ENCODE measurements around the gene DUSP28. TPM values are rescaled to one million over a fixed set of nuclear protein-coding genes. Genes with fewer than 3 reads are reported as not detected.

Gene DUSP28
- total and polyA plus RNA-seq, 2 of the 13 experiments (the other 11 are each of a cell fraction or from before 2014, with no cell fraction given) = 5.2 to 8.6 TPM

- TF ChIP-seq HINFP (CRISPR knock-in tag; IDR thresholded peaks at IDR 0.05; ENCODE audit: low read depth) (0 out of 2 replicates have a peak, but pooled peaks have one; percentile 19), ZNF766 (CRISPR knock-in tag; IDR thresholded peaks at IDR 0.05; ENCODE audit: borderline replicate concordance) (peak; percentile 88; the same call in 1 of the 2 replicates), PITX1 (CRISPR knock-in tag; IDR thresholded peaks at IDR 0.05) (no peak; the same call in 1 of the 2 replicates), FOXK1 (CRISPR knock-in tag; IDR thresholded peaks at IDR 0.05; ENCODE audit: borderline replicate concordance, low read depth) (peak; percentile 88), ZNF3 (CRISPR knock-in tag; IDR thresholded peaks at IDR 0.05) (no peak), RNF2 (conservative IDR thresholded peaks at IDR 0.05; ENCODE audit: low read depth) (0 out of 2 replicates have a peak, but pooled peaks have one; percentile 52), MAF1 (CRISPR knock-in tag; IDR thresholded peaks at IDR 0.05; ENCODE audit: borderline replicate concordance) (no peak), FOXK2 (IDR thresholded peaks at IDR 0.05) (0 out of 2 replicates have a peak, but pooled peaks have one; percentile 22), PHF5A (CRISPR knock-in tag; IDR thresholded peaks at IDR 0.05; ENCODE audit: low read depth, unreplicated experiment) (peak; percentile 63), ZMAT5 (CRISPR knock-in tag; IDR thresholded peaks at IDR 0.05; ENCODE audit: borderline replicate concordance, low read depth) (no peak), ISL2 (CRISPR knock-in tag; IDR thresholded peaks at IDR 0.05) (peak; percentile 71; the same call in 1 of the 2 replicates), ZFP37 (CRISPR knock-in tag; IDR thresholded peaks at IDR 0.05; ENCODE audit: borderline replicate concordance) (peak; percentile 68; the same call in 1 of the 2 replicates), ZNF230 (CRISPR knock-in tag; IDR thresholded peaks at IDR 0.05) (peak; percentile 7; the same call in 1 of the 2 replicates), CEBPZ (IDR thresholded peaks at IDR 0.05; ENCODE audit: low read length) (no peak), ZNF256 (CRISPR knock-in tag; conservative IDR thresholded peaks at IDR 0.05) (no peak), ZNF343 (CRISPR knock-in tag; IDR thresholded peaks at IDR 0.05) (no peak), NR2F6 (IDR thresholded peaks at IDR 0.05) (peak; percentile 36; the same call in 1 of the 2 replicates), NR2F6 (CRISPR knock-in tag; IDR thresholded peaks at IDR 0.05) (peak; percentile 79), MIXL1 (CRISPR knock-in tag; IDR thresholded peaks at IDR 0.05) (0 out of 2 replicates have a peak, but pooled peaks have one; percentile 51), HOMEZ (CRISPR knock-in tag; IDR thresholded peaks at IDR 0.05; ENCODE audit: low read depth) (peak; percentile 89), BATF2 (CRISPR knock-in tag; IDR thresholded peaks at IDR 0.05) (no peak), GABPB1 (CRISPR knock-in tag; IDR thresholded peaks at IDR 0.05) (peak; percentile 92), NFIC (IDR thresholded peaks at IDR 0.05; ENCODE audit: low read length) (peak; percentile 98), ZNF136 (CRISPR knock-in tag; IDR thresholded peaks at IDR 0.05; ENCODE audit: low read depth) (peak; percentile 86), KLF6 (CRISPR knock-in tag; IDR thresholded peaks at IDR 0.05) (peak; percentile 86)
Measured at GRCh38 chr2:240604291-240604938, 44.3 kb downstream of the DUSP28 start (continued).
